Upper lobe of left lung (tissue), 6 donors: Measurements from ENCODE around the gene BBLN. TPM values are rescaled to one million over a fixed set of nuclear protein-coding genes. Genes with fewer than 3 reads are reported as not detected.

Experiments used
- ATAC-seq, 2 donors: fragments of 200-7000 bp; cut with Tn5 transposase; one replicate each; pipeline ENCODE4 v1.9.1; 2022; ENCODE audit warnings: mild to moderate bottlenecking in 2 of 2, moderate library complexity in 2 of 2; ENCODE audit not compliant: low FRiP score in 2 of 2
- DNase-seq, 2 donors: peaks; one replicate each; pipeline ENCODE4 v3.0.0-alpha.2; 2019 to 2020
- H3K27ac ChIP-seq, 4 donors: fragments of 200-600 bp; sonication (generic); one replicate each; pipeline ENCODE4 v1.5.1; 2016 to 2019
- H3K27me3 ChIP-seq, 4 donors: fragments of 200-600 bp; sonication (generic); one replicate each; pipeline ENCODE4 v1.5.1; 2017 to 2019
- H3K36me3 ChIP-seq, 4 donors: fragments of 200-600 bp; sonication (generic); one replicate each; pipeline ENCODE4 v1.5.1; 2016 to 2019
- H3K4me1 ChIP-seq, 4 donors: fragments of 200-600 bp; sonication (generic); one replicate each; pipeline ENCODE4 v1.5.1; 2018 to 2019
- H3K4me3 ChIP-seq, 4 donors: fragments of 200-600 bp; sonication (generic); one replicate each; pipeline ENCODE4 v1.5.1; 2017 to 2019; ENCODE audit warnings: mild to moderate bottlenecking in 2 of 4, moderate library complexity in 1 of 4
- H3K9me3 ChIP-seq, 4 donors: fragments of 200-600 bp; sonication (generic); one replicate each; pipeline ENCODE4 v1.5.1; 2018 to 2019
- CTCF ChIP-seq, 6 experiments: fragments of 450-650 bp in 4 of 6; fragments of 200-600 bp in 2 of 6; sonication (generic) in 2 of 6; IDR thresholded peaks; one replicate each; pipeline ENCODE4 v1.5.1; 2016 to 2019; ENCODE audit warnings: antibody characterized with exemption in 6 of 6
- EP300 ChIP-seq, 4 donors: sonication (generic); formaldehyde crosslinking; IDR thresholded peaks; one replicate each; pipeline ENCODE4 v1.5.1; 2017; ENCODE audit warnings: antibody characterized with exemption in 4 of 4, control low read depth in 2 of 4
- POLR2A ChIP-seq, 4 donors: fragments of 450-650 bp; IDR thresholded peaks; one replicate each; pipeline ENCODE4 v1.5.1; 2016 to 2017; ENCODE audit warnings: antibody characterized with exemption in 4 of 4, mild to moderate bottlenecking in 2 of 4
- POLR2AphosphoS5 ChIP-seq, 2 donors: sonication (generic); formaldehyde crosslinking; IDR thresholded peaks; one replicate each; pipeline ENCODE4 v1.5.1; 2017; ENCODE audit warnings: antibody characterized with exemption in 2 of 2
- WGBS, 2 donors: methylation state at CpG; one replicate each; pipeline ENCODE4 v1.1.5; 2017 to 2018; 5-methylcytosine and 5-hydroxymethylcytosine counted together
- total RNA-seq, 6 donors: library from RNA; depleted of rRNA in 4 of 6; stranded (reverse); fragments of >200 nt in 4 of 6; gene quantifications; one replicate each; pipeline versions ENCODE4 v1.1.0 to v1.2.1, GENCODE V29; 2016 to 2021
- donor health status: DM: no; HTN: no; CAD: no; lungs with moderate emphysema.
- donor health status: DM: no; HTN: yes; CAD: no; lungs with severe emphysema.

The BBLN gene
- total RNA-seq, 6 donors from 2014 or later, result 62.4 to 204 (median 102) TPM

DNA sequence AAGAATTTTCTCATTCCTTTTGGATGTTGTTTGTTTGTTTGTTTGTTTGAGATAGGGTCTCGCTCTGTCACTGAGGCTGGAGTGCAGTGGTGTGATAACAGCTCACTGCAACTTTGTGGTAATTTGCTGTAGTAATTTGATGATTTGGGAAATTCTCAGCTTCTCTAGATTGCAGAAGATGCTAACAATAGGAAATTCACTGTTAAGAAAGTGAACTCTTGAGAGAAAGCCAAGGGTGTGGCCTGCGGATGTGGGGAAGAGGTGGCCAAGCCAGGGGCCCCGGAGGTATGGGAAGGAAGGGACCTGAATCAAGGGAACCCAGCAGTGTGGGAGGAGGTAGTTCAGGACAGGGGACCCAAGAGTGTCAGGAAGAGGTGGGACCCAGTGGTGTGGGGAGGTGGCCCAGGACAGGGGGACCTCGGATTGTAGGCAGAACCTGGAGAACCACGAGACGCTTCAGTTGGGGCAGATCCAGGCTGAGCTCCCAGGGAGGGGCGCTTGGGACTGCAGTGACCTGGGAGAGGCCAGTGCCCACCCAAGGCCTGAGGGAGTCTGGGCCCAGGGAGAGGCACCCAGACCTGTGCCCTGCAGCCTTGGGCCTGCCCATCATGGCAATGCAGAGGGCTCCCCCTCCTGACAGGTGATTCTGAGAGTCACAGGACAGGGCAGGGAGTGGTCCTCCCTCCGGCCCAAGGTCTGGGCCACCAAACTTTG lies 16.4 kb upstream of the BBLN start:
- DNase-seq (no peak), ATAC-seq (peak in 1 of 2 donors; percentile 17)
- H3K27ac ChIP-seq, result no peak overlapping the region
- no peaks in the 10 kb centered on the region for H3K27me3 ChIP-seq
- no peaks in the 10 kb centered on the region for H3K9me3 ChIP-seq
- H3K4me3 ChIP-seq, result no peak overlapping the region
- no peaks in the 10 kb centered on the region for H3K36me3 ChIP-seq
- 50 to 71% methylated on average over 7 to 8 of the region's 8 CpGs for WGBS, 2 donors
- TF ChIP-seq POLR2A (IDR thresholded peaks at IDR 0.05), result no peak
- no peak for TF ChIP-seq EP300 (IDR thresholded peaks at IDR 0.05)
- no peak for TF ChIP-seq CTCF (IDR thresholded peaks at IDR 0.05)
- TF ChIP-seq POLR2AphosphoS5 (IDR thresholded peaks at IDR 0.05), result no peak
- H3K4me1 ChIP-seq, result peaks cover 1 to 10% (median 4%) of the 10 kb centered on the region in 4 donors

GRCh38 chr9:128144239-128145181 lies 15.6 kb upstream of the BBLN start:
- peaks cover 6 to 18% (median 10%) of the 10 kb centered on the region in 4 donors for H3K4me1 ChIP-seq
- no peaks in the 10 kb centered on the region for H3K27me3 ChIP-seq
- no peak overlapping the region for H3K27ac ChIP-seq
- no peak overlapping the region for H3K4me3 ChIP-seq
- no peaks in the 10 kb centered on the region for H3K36me3 ChIP-seq
- DNase-seq (no peak), ATAC-seq (no peak)
- TF ChIP-seq EP300 (IDR thresholded peaks at IDR 0.05), result no peak
- no peak for TF ChIP-seq POLR2AphosphoS5 (IDR thresholded peaks at IDR 0.05)
- TF ChIP-seq POLR2A (IDR thresholded peaks at IDR 0.05), result no peak
- TF ChIP-seq CTCF (IDR thresholded peaks at IDR 0.05), result no peak
- no peaks in the 10 kb centered on the region for H3K9me3 ChIP-seq
- WGBS, 2 donors, result 88 to 92% methylated on average over 15 to 22 of the region's 22 CpGs

GRCh38 chr9:128145536-128145935 lies 14.5 kb upstream of the BBLN start:
- ATAC-seq (no peak), DNase-seq (no peak)
- Histone ChIP-seq H3K27ac (no peak overlapping the region), H3K4me3 (no peak overlapping the region), H3K36me3 (no peaks in the 10 kb centered on the region), H3K9me3 (no peaks in the 10 kb centered on the region), H3K27me3 (no peaks in the 10 kb centered on the region), H3K4me1 (peaks cover 15 to 28% (median 19%) of the 10 kb centered on the region in 4 donors)
- no peak for TF ChIP-seq POLR2A (IDR thresholded peaks at IDR 0.05)
- TF ChIP-seq CTCF (IDR thresholded peaks at IDR 0.05), result no peak
- TF ChIP-seq EP300 (IDR thresholded peaks at IDR 0.05), result no peak
- TF ChIP-seq POLR2AphosphoS5 (IDR thresholded peaks at IDR 0.05), result no peak
- 60 to 64% methylated on average over 2 to 8 of the region's 8 CpGs for WGBS, 2 donors

GRCh38 chr9:128145951-128146351 lies 14.1 kb upstream of the BBLN start:
- H3K27ac ChIP-seq, result no peak overlapping the region
- H3K36me3 ChIP-seq, result no peaks in the 10 kb centered on the region
- H3K4me1 ChIP-seq, result peaks cover 19 to 33% (median 22%) of the 10 kb centered on the region in 4 donors
- TF ChIP-seq CTCF (IDR thresholded peaks at IDR 0.05), result no peak
- no peak for TF ChIP-seq EP300 (IDR thresholded peaks at IDR 0.05)
- TF ChIP-seq POLR2A (IDR thresholded peaks at IDR 0.05), result no peak
- no peak for TF ChIP-seq POLR2AphosphoS5 (IDR thresholded peaks at IDR 0.05)
- H3K4me3 ChIP-seq, result no peak overlapping the region
- WGBS, 2 donors, result 78 to 90% methylated on average over 4 to 12 of the region's 13 CpGs
- ATAC-seq, result no peak
- H3K27me3 ChIP-seq, result no peaks in the 10 kb centered on the region
- H3K9me3 ChIP-seq, result no peaks in the 10 kb centered on the region
- no peak for DNase-seq
